Brain microvascular endothelial cell (primary cell): ENCODE results near the gene PNMA8A.

ENCODE experiments used
- DNase-seq: peaks from one replicate; pipeline ENCODE4 v3.0.0-alpha.2; 2020
- H3K27ac ChIP-seq: fragments of 250-450 bp; sonication (Bioruptor Pico); 2 replicates; pipeline ENCODE4 v1.5.1; 2020; ENCODE audit warnings: mild to moderate bottlenecking, moderate library complexity
- H3K27me3 ChIP-seq: fragments of 250-450 bp; sonication (Bioruptor Pico); replicated peaks from 2 replicates; pipeline ENCODE4 v1.5.1; 2020; ENCODE audit warnings: mild to moderate bottlenecking
- H3K36me3 ChIP-seq: fragments of 250-450 bp; sonication (Bioruptor Pico); replicated peaks from 2 replicates; pipeline ENCODE4 v1.5.1; 2020; ENCODE audit warnings: mild to moderate bottlenecking
- H3K4me3 ChIP-seq: 2 replicates; pipeline ENCODE4 v1.5.1; 2011; ENCODE audit warnings: low read depth, mild to moderate bottlenecking, control low read depth, low read length, moderate library complexity
- CTCF ChIP-seq: IDR thresholded peaks from 2 replicates; pipeline ENCODE4 v1.5.1; 2011; ENCODE audit warnings: low read depth, mild to moderate bottlenecking, moderate library complexity, low read length, control low read depth, inconsistent platforms; ENCODE audit errors: missing control alignments
- in situ Hi-C: cut with HindIII; loops from 2 replicates; pipeline ENCODE4 v1.10.0; 2017; ENCODE audit warnings: low sequenced_read_pairs, low pct_ligation_motif_present

PNMA8A gene

GRCh38 chr19:46471116-46471733 lies at the start of gene PNMA8A:
TSS of gene PNMA8A (minus strand) at chr19:46471563. CDS start at chr19:46471035, 528 bp downstream.
- peak; percentile 43 for TF ChIP-seq CTCF
- in situ Hi-C loops: no loop called here
- Histone ChIP-seq H3K27ac (peak within 1 kb of the TSS; percentile 30), H3K36me3 (no peaks in the 10 kb centered on the region), H3K27me3 (no peaks in the 10 kb centered on the region), H3K4me3 (peak within 1 kb of the TSS; percentile 49)
- DNase-seq: peak; percentile 63

GRCh38 chr19:46520616-46521015 lies 49.3 kb upstream of the PNMA8A start:
- Histone ChIP-seq H3K36me3 (no peaks in the 10 kb centered on the region), H3K4me3 (no peak overlapping the region), H3K27me3 (no peaks in the 10 kb centered on the region), H3K27ac (no peak overlapping the region)
- no peak for TF ChIP-seq CTCF
- DNase-seq: no peak
- in situ Hi-C loops: no loop called here

GRCh38 chr19:46517471-46517870 lies 46.1 kb upstream of the PNMA8A start:
- no peak overlapping the region for H3K27ac ChIP-seq
- no peak for TF ChIP-seq CTCF
- no peaks in the 10 kb centered on the region for H3K27me3 ChIP-seq
- H3K4me3 ChIP-seq: no peak overlapping the region
- no peaks in the 10 kb centered on the region for H3K36me3 ChIP-seq
- in situ Hi-C loops: no loop called here
- no peak for DNase-seq

- no peak overlapping the region for H3K4me3 ChIP-seq
- no peak overlapping the region for H3K27ac ChIP-seq
- TF ChIP-seq CTCF: peak; percentile 80
- DNase-seq: peak; percentile 26
- in situ Hi-C loops: no loop called here
- H3K36me3 ChIP-seq: no peaks in the 10 kb centered on the region
- H3K27me3 ChIP-seq: no peaks in the 10 kb centered on the region
Measured at GRCh38 chr19:46515879-46516350, 44.6 kb upstream of the PNMA8A start.

GRCh38 chr19:46515290-46515609 lies 43.9 kb upstream of the PNMA8A start:
- no peak for TF ChIP-seq CTCF
- in situ Hi-C loops: no loop called here

More at GRCh38 chr19:46515290-46515609, 43.9 kb upstream of the PNMA8A start:
- Histone ChIP-seq H3K27ac (no peak overlapping the region), H3K27me3 (no peaks in the 10 kb centered on the region), H3K36me3 (no peaks in the 10 kb centered on the region), H3K4me3 (no peak overlapping the region)
- no peak for DNase-seq
